ENCODE results near the gene UBN1.
"Not testable (repeated sequence)": the region's sequence is repeated elsewhere in the genome, so short reads cannot be mapped to it uniquely, and the experiment has no call there.

UBN1 gene

GRCh38 chr16:4909825-4910224, 62.5 kb downstream of the UBN1 start:
- DNase-seq = no peak

- DNase-seq = no peak
Observed at GRCh38 chr16:4910828-4911227, 63.5 kb downstream of the UBN1 start.

- no peak for DNase-seq
Observed at GRCh38 chr16:4911970-4912386, 64.7 kb downstream of the UBN1 start.

GRCh38 chr16:4913130-4913773, 66.0 kb downstream of the UBN1 start:
- DNase-seq = no peak

- no peak for DNase-seq
Observed at GRCh38 chr16:4913774-4914525, 66.7 kb downstream of the UBN1 start.

GRCh38 chr16:4914528-4915225, 67.4 kb downstream of the UBN1 start:
- DNase-seq = no peak

GRCh38 chr16:4915226-4915761, 68.0 kb downstream of the UBN1 start:
- no peak for DNase-seq

- no peak for DNase-seq
Observed at GRCh38 chr16:4917117-4917516, 69.8 kb downstream of the UBN1 start.

GRCh38 chr16:4918781-4919251, 71.5 kb downstream of the UBN1 start:
- DNase-seq = no peak

- no peak for DNase-seq
Observed at GRCh38 chr16:4920826-4921225, 73.5 kb downstream of the UBN1 start.

GRCh38 chr16:4922721-4923342, 75.6 kb downstream of the UBN1 start:
- no peak for DNase-seq

- DNase-seq = no peak
Observed at GRCh38 chr16:4923853-4924252, 76.6 kb downstream of the UBN1 start.

GRCh38 chr16:4924593-4925292, 77.5 kb downstream of the UBN1 start:
- DNase-seq = no peak

- DNase-seq = no peak
Observed at GRCh38 chr16:4925293-4925607, 78.0 kb downstream of the UBN1 start.

GRCh38 chr16:4925791-4926190, 78.5 kb downstream of the UBN1 start:
- no peak for DNase-seq

GRCh38 chr16:4926928-4927327, 79.6 kb downstream of the UBN1 start:
- DNase-seq = no peak

GRCh38 chr16:4927661-4928060, 80.4 kb downstream of the UBN1 start:
- DNase-seq = no peak

- DNase-seq = no peak
Observed at GRCh38 chr16:4928227-4928626, 80.9 kb downstream of the UBN1 start.

GRCh38 chr16:4929619-4930018, 82.3 kb downstream of the UBN1 start:
- DNase-seq = not testable (repeated sequence)

GRCh38 chr16:4931381-4931780, 84.1 kb downstream of the UBN1 start:
- DNase-seq = no peak

Measured in activated CD4-positive, alpha-beta T cell treated with anti-CD3 and anti-CD28 coated beads, Interleukin-2, Interleukin-6, amounts not matched to agents 100 ng/mL and 50 ng/mL, durations not matched to agents 16 hours and 8 hours (primary cell).